IMR-90 (cell line): ENCODE measurements around the gene OLFML3.

ENCODE experiments used
- CEBPB ChIP-seq: IDR thresholded peaks from 2 replicates; pipeline ENCODE4 v1.6.1; 2012; ENCODE audit warnings: low read depth, low read length, improper control_type of control experiment
- CTCF ChIP-seq: conservative IDR thresholded peaks from 2 replicates; pipeline ENCODE4 v1.5.1; 2012; ENCODE audit warnings: mild to moderate bottlenecking, low read depth, low read length, improper control_type of control experiment
- MAZ ChIP-seq: IDR thresholded peaks from 2 replicates; pipeline ENCODE4 v1.6.1; 2012; ENCODE audit warnings: low read depth, mild to moderate bottlenecking, low read length, improper control_type of control experiment, moderate library complexity, borderline replicate concordance
- POLR2A ChIP-seq: IDR thresholded peaks from 2 replicates; pipeline ENCODE4 v1.6.1; 2012; ENCODE audit warnings: mild to moderate bottlenecking, low read depth, low read length

- no peak for TF ChIP-seq CTCF
- TF ChIP-seq POLR2A, result no peak
- TF ChIP-seq CEBPB, result no peak
- TF ChIP-seq MAZ, result no peak
Measured at GRCh38 chr1:113938192-113938591, 41.1 kb upstream of the OLFML3 start.
